Testis (tissue), 2 donors: ENCODE results near the gene PLEKHA1.

Experiments used
- CTCF ChIP-seq, 3 experiments: fragments of 450-650 bp in 2 of 3; fragments of 200-600 bp in 1 of 3; sonication (generic) in 1 of 3; IDR thresholded peaks; one replicate each; pipeline ENCODE4 v1.5.1; 2016 to 2019; ENCODE audit warnings: antibody characterized with exemption in 3 of 3, mild to moderate bottlenecking in 2 of 3, moderate library complexity in 1 of 3
- POLR2A ChIP-seq: fragments of 450-650 bp; IDR thresholded peaks from one replicate; pipeline ENCODE4 v1.6.1; 2017; ENCODE audit warnings: antibody characterized with exemption, mild to moderate bottlenecking, moderate library complexity

DNA sequence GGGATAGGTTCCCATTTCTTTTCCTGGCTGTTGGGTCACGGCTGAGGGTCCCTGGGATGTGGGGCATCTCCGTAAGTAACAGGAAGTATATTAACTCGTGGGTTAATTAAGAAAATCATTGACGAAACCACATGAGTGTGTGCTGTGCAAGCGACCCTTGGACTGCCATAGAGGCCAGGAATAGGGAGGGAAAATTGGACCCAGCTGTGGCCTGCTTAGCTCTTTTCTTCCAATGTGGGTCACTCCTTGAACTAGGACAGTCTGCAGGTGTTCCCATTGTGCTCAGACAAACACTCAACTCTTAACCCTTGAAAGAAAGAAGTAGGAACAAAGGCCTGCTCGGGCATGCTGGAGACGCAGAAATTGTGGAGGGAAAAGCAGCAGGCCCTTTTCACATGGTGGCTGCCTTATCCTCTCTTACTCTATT lies 25.6 kb upstream of the PLEKHA1 start:
- no peak for TF ChIP-seq POLR2A
- TF ChIP-seq CTCF (IDR thresholded peaks at IDR 0.05), result no peak
